HepG2 (cell line): Measurements from ENCODE around the gene ABCA8. TPM values are rescaled to one million over a fixed set of nuclear protein-coding genes. Genes with fewer than 3 reads are reported as not detected.

Source experiments
- CERS6 ChIP-seq: sonication (generic); formaldehyde crosslinking; IDR thresholded peaks from 2 replicates; pipeline ENCODE4 v1.5.0; 2020; ENCODE audit warnings: missing genetic modification reagents
- ERF ChIP-seq: IDR thresholded peaks from 2 replicates; pipeline ENCODE4 v1.6.1; 2018; ENCODE audit warnings: missing biosample characterization, missing genetic modification reagents
- ETV5 ChIP-seq: IDR thresholded peaks from 2 replicates; pipeline ENCODE4 v1.6.1; 2018; ENCODE audit warnings: missing biosample characterization, missing genetic modification reagents, inconsistent platforms, borderline replicate concordance
- HOXA5 ChIP-seq: sonication (generic); formaldehyde crosslinking; IDR thresholded peaks from 2 replicates; pipeline ENCODE4 v1.4.0; 2020; ENCODE audit warnings: missing genetic modification reagents
- LCORL ChIP-seq, 2 experiments: fragments of 450-650 bp in 1 of 2; sonication (generic) in 1 of 2; formaldehyde crosslinking in 1 of 2; IDR thresholded peaks; 2 replicates each; pipeline versions ENCODE4 v1.5.0 to v1.6.1; 2017 to 2020; ENCODE audit warnings: antibody characterized with exemption in 1 of 2, missing genetic modification reagents in 1 of 2
- MED1 ChIP-seq: sonication (generic); formaldehyde crosslinking; IDR thresholded peaks from 2 replicates; pipeline ENCODE4 v1.4.0; 2020; ENCODE audit warnings: missing genetic modification reagents
- MXD1 ChIP-seq: sonication (generic); formaldehyde crosslinking; IDR thresholded peaks from 2 replicates; pipeline ENCODE4 v1.4.0; 2020; ENCODE audit warnings: mild to moderate bottlenecking, missing genetic modification reagents
- NFATC3 ChIP-seq: sonication (generic); formaldehyde crosslinking; IDR thresholded peaks from 2 replicates; pipeline ENCODE4 v1.5.1; 2020; ENCODE audit warnings: mild to moderate bottlenecking, missing genetic modification reagents
- NKX3-1 ChIP-seq: sonication (generic); formaldehyde crosslinking; IDR thresholded peaks from 2 replicates; pipeline ENCODE4 v1.5.0; 2020; ENCODE audit warnings: missing genetic modification reagents
- PRDM10 ChIP-seq: sonication (generic); formaldehyde crosslinking; IDR thresholded peaks from 2 replicates; pipeline ENCODE4 v1.4.0; 2020; ENCODE audit warnings: low read depth, missing genetic modification reagents
- RFXANK ChIP-seq: IDR thresholded peaks from 2 replicates; pipeline ENCODE4 v1.6.1; 2016
- RXRA ChIP-seq: sonication (generic); formaldehyde crosslinking; IDR thresholded peaks from 2 replicates; pipeline ENCODE4 v1.5.1; 2020; ENCODE audit warnings: missing genetic modification reagents
- SIN3B ChIP-seq: fragments of 150-350 bp; IDR thresholded peaks from 2 replicates; pipeline ENCODE4 v1.6.1; 2014; ENCODE audit warnings: low read length
- SMAD9 ChIP-seq: sonication (generic); formaldehyde crosslinking; IDR thresholded peaks from 2 replicates; pipeline ENCODE4 v1.5.1; 2020; ENCODE audit warnings: mild to moderate bottlenecking, missing genetic modification reagents
- SP140L ChIP-seq: sonication (generic); formaldehyde crosslinking; IDR thresholded peaks from 2 replicates; pipeline ENCODE4 v1.4.0; 2020; ENCODE audit warnings: missing genetic modification reagents, borderline replicate concordance
- SPEN ChIP-seq: sonication (generic); formaldehyde crosslinking; IDR thresholded peaks from 2 replicates; pipeline ENCODE4 v1.5.1; 2020; ENCODE audit warnings: low read depth, mild to moderate bottlenecking, missing genetic modification reagents
- ZFX ChIP-seq: sonication (generic); formaldehyde crosslinking; IDR thresholded peaks from 2 replicates; pipeline ENCODE4 v1.4.0; 2020; ENCODE audit warnings: mild to moderate bottlenecking, low read depth, missing genetic modification reagents, moderate library complexity
- ZMYM4 ChIP-seq: sonication (generic); formaldehyde crosslinking; IDR thresholded peaks from 2 replicates; pipeline ENCODE4 v1.8.1; 2023; ENCODE audit warnings: mild to moderate bottlenecking, missing genetic modification reagents
- ZNF567 ChIP-seq: sonication (generic); formaldehyde crosslinking; IDR thresholded peaks from 2 replicates; pipeline ENCODE4 v1.8.1; 2023; ENCODE audit warnings: mild to moderate bottlenecking, missing genetic modification reagents, borderline replicate concordance
- ZNF724P ChIP-seq: sonication (generic); formaldehyde crosslinking; IDR thresholded peaks from 2 replicates; pipeline ENCODE4 v1.8.0; 2022; ENCODE audit warnings: missing genetic modification reagents, borderline replicate concordance
- ZNF737 ChIP-seq: sonication (generic); formaldehyde crosslinking; IDR thresholded peaks from 2 replicates; pipeline ENCODE4 v1.5.0; 2020; ENCODE audit warnings: missing genetic modification reagents, mild to moderate bottlenecking, borderline replicate concordance
- ZNF775 ChIP-seq: sonication (generic); formaldehyde crosslinking; IDR thresholded peaks from 2 replicates; pipeline ENCODE4 v1.4.0; 2020; ENCODE audit warnings: missing genetic modification reagents, mild to moderate bottlenecking, moderate library complexity, borderline replicate concordance
- polyA plus RNA-seq, 8 experiments: library from polyadenylated mRNA; depleted of rRNA in 3 of 8; stranded (reverse) in 7 of 8; unstranded in 1 of 8; fragments of >200 nt; fragmentation: Illumina TruSeq in 4 of 8; extraction: Trizol in 4 of 8; gene quantifications; 2 replicates each; pipeline versions ENCODE4 v1.2.1 to v1.2.3, GENCODE V29; 2011 to 2016; ENCODE audit warnings: low read depth in 4 of 8, missing spikeins in 1 of 8, mixed read lengths in 1 of 8; ENCODE audit not compliant: insufficient read depth in 1 of 8
- total RNA-seq, 5 experiments: library from RNA; depleted of rRNA; stranded (reverse); fragments of >200 nt; fragmentation: Illumina TruSeq; extraction: Trizol; gene quantifications; 2 replicates each; pipeline ENCODE4 v1.2.3, GENCODE V29; 2016; ENCODE audit warnings: low read depth in 1 of 5

Gene ABCA8
- total and polyA plus RNA-seq, 2 of the 13 experiments (the other 11 are each of a cell fraction or from before 2014, with no cell fraction given) = 0.05 to 0.18 TPM

GRCh38 chr17:68937890-68938514 is 17.2 kb downstream of the ABCA8 start (continued):
- TF ChIP-seq MXD1 (CRISPR knock-in tag) (no peak), HOXA5 (CRISPR knock-in tag) (no peak), ZNF567 (CRISPR knock-in tag) (no peak), ZNF775 (CRISPR knock-in tag) (no peak), PRDM10 (CRISPR knock-in tag) (no peak), SIN3B (no peak), NKX3-1 (CRISPR knock-in tag) (no peak), NFATC3 (CRISPR knock-in tag) (no peak), ZNF737 (CRISPR knock-in tag) (no peak), ERF (CRISPR knock-in tag) (0 out of 2 replicates have a peak, but pooled peaks have one; percentile 16), ZNF724P (CRISPR knock-in tag) (no peak), LCORL (IDR thresholded peaks at IDR 0.05) (no peak), LCORL (CRISPR knock-in tag; IDR thresholded peaks at IDR 0.05) (peak; percentile 74), CERS6 (CRISPR knock-in tag) (no peak), RFXANK (CRISPR knock-in tag) (no peak), SMAD9 (CRISPR knock-in tag) (no peak), RXRA (CRISPR knock-in tag) (no peak), MED1 (CRISPR knock-in tag) (peak; percentile 87), ZMYM4 (CRISPR knock-in tag) (peak; percentile 90), ETV5 (peak; percentile 30; the same call in 1 of the 2 replicates), SP140L (CRISPR knock-in tag) (no peak), ZFX (CRISPR knock-in tag) (no peak), SPEN (CRISPR knock-in tag) (peak; percentile 41; the same call in 1 of the 2 replicates)
